ENCODE measurements around the gene KCNJ6. TPM values are rescaled to one million over a fixed set of nuclear protein-coding genes. Genes with fewer than 3 reads are reported as not detected.

KCNJ6 gene
- total RNA-seq, 1 experiment from 2014 or later, result 1.2 TPM

DNA sequence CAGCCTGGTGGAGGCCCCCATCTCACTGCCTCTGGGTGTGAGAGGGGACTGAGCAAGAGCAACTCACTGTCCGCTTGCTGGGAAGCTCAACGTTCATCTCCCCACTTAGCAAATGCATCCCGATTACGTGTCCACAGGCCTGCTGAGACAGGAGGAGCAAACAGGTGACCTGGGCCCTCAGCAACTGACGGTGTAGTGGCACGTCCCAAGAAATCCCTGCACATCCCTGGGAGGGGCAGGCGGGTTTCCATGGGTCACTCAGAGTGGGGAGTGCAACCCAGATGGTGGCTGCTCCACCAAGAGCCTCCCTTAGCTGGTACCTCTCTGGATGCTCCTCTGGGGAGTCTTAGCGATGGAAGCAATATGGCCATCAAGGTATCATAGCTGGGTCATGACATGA lies 320.3 kb downstream of the KCNJ6 start:
- peaks cover 1% of the 10 kb centered on the region; the same call in 1 of the 2 replicates for H3K27me3 Mint-ChIP-seq (ENCODE audit: low read depth)
- Histone ChIP-seq H3K4me1 (ENCODE audit: insufficient read depth, low read length) (peaks cover 17% of the 10 kb centered on the region), H3K56ac (ENCODE audit: insufficient read length, low read depth, low read length) (no peak overlapping the region), H3K79me1 (ENCODE audit: insufficient read depth, low read depth, low read length, poor library complexity, severe bottlenecking) (no peaks in the 10 kb centered on the region), H2BK20ac (ENCODE audit: low read depth, low read length, poor library complexity, severe bottlenecking) (no peak overlapping the region), H2BK12ac (ENCODE audit: insufficient read length, low read depth, low read length) (no peak overlapping the region), H2BK5ac (ENCODE audit: insufficient read length, low read length) (no peak overlapping the region), H3K23ac (ENCODE audit: insufficient read length, low read depth, low read length) (no peak overlapping the region), H4K91ac (ENCODE audit: insufficient read length, low read depth, low read length) (no peak overlapping the region), H3K27ac (ENCODE audit: insufficient read length, low read depth, low read length) (no peak overlapping the region), H3K4ac (ENCODE audit: low read depth, low read length) (no peak overlapping the region), H2AK5ac (ENCODE audit: insufficient read length, low read length) (no peak overlapping the region), H3K9ac (ENCODE audit: extremely low read depth, insufficient read length, low read length) (no peak overlapping the region), H3K23me2 (ENCODE audit: insufficient read length, low read depth, low read length, poor library complexity, severe bottlenecking) (no peaks in the 10 kb centered on the region), H3K79me2 (ENCODE audit: insufficient read depth, low read length) (no peaks in the 10 kb centered on the region; the same call in 1 of the 2 replicates), H3K18ac (ENCODE audit: insufficient read length, low read depth, low read length) (no peak overlapping the region), H3T11ph (ENCODE audit: low read length) (no peak overlapping the region), H3K4me2 (ENCODE audit: insufficient read depth, insufficient read length, low read length) (no peak overlapping the region), H3K27me3 (ENCODE audit: insufficient read depth, low read length) (no peaks in the 10 kb centered on the region), H3K9me3 (ENCODE audit: control insufficient read depth, low read depth, low read length) (no peaks in the 10 kb centered on the region), H3K14ac (ENCODE audit: insufficient read depth, low read length) (no peak overlapping the region), H4K20me1 (ENCODE audit: control insufficient read depth, insufficient read depth, insufficient read length) (no peaks in the 10 kb centered on the region), H4K8ac (replicated peaks; ENCODE audit: insufficient read length, low read depth, low read length) (no peak overlapping the region), H2AFZ (ENCODE audit: low read length) (no peak overlapping the region), H2BK120ac (ENCODE audit: low read depth, low read length, poor library complexity, severe bottlenecking) (no peak overlapping the region), H2BK15ac (ENCODE audit: low read depth, low read length) (no peak overlapping the region), H4K5ac (ENCODE audit: insufficient read length, low read depth, low read length) (no peak overlapping the region)
- peaks cover 0 to 11% (median 0%) of the 10 kb centered on the region in 3 experiments; a peak in 3 of 7 replicates for H3K36me3 Mint-ChIP-seq (ENCODE audit: insufficient read depth in 1 of 3, low read depth in 3 of 3)
- no peak for DNase-seq
- H3K27ac Mint-ChIP-seq, result peak overlapping the region in 1 of 3 experiments; percentile 70; a peak in 1 of 7 replicates
- H3K9me3 Mint-ChIP-seq, result peaks cover 0 to 11% of the 10 kb centered on the region in 2 experiments; a peak in 3 of 5 replicates
- H3K4me1 Mint-ChIP-seq, result peaks cover 10 to 11% of the 10 kb centered on the region in 2 experiments
- TF ChIP-seq, protein P1, sequence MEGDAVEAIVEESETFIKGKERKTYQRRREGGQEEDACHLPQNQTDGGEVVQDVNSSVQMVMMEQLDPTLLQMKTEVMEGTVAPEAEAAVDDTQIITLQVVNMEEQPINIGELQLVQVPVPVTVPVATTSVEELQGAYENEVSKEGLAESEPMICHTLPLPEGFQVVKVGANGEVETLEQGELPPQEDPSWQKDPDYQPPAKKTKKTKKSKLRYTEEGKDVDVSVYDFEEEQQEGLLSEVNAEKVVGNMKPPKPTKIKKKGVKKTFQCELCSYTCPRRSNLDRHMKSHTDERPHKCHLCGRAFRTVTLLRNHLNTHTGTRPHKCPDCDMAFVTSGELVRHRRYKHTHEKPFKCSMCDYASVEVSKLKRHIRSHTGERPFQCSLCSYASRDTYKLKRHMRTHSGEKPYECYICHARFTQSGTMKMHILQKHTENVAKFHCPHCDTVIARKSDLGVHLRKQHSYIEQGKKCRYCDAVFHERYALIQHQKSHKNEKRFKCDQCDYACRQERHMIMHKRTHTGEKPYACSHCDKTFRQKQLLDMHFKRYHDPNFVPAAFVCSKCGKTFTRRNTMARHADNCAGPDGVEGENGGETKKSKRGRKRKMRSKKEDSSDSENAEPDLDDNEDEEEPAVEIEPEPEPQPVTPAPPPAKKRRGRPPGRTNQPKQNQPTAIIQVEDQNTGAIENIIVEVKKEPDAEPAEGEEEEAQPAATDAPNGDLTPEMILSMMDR (conservative IDR thresholded peaks at IDR 0.05), result no peak
- no peak overlapping the region for H3K4me3 Mint-ChIP-seq
- no CpG with 5 or more reads among the region's 8 CpGs for WGBS (ENCODE audit: extremely low coverage, insufficient read length, low lambda C conversion rate)

Measured in H9 (cell line).